ENCODE measurements around the gene SPDEF. TPM values are rescaled to one million over a fixed set of nuclear protein-coding genes. Genes with fewer than 3 reads are reported as not detected.

Gene SPDEF
- total and polyA plus RNA-seq, 4 donors = 2.6 to 11.8 (median 7.1) TPM

DNA sequence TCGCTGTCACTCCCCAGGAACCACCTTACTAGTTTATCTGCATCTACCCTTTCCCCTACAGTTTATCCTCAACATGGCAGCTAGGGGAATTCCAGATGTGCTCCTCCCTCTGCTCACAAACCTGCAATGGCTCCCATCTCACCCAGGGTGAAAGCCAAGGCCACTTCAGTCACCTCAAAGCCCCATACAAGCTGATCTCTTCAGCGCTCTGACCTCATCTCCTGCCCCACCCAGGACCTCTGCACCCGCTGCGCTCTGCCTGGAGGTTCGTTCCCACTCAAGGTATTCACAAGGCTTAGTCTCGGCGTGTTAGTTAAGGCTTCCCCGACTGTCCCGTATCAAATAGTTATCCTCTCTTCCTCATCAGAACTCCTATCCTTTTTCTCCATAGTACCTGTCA, 28.6 kb upstream of the SPDEF start:
- no peak overlapping the region for H3K4me3 ChIP-seq
- TF ChIP-seq, protein P1, sequence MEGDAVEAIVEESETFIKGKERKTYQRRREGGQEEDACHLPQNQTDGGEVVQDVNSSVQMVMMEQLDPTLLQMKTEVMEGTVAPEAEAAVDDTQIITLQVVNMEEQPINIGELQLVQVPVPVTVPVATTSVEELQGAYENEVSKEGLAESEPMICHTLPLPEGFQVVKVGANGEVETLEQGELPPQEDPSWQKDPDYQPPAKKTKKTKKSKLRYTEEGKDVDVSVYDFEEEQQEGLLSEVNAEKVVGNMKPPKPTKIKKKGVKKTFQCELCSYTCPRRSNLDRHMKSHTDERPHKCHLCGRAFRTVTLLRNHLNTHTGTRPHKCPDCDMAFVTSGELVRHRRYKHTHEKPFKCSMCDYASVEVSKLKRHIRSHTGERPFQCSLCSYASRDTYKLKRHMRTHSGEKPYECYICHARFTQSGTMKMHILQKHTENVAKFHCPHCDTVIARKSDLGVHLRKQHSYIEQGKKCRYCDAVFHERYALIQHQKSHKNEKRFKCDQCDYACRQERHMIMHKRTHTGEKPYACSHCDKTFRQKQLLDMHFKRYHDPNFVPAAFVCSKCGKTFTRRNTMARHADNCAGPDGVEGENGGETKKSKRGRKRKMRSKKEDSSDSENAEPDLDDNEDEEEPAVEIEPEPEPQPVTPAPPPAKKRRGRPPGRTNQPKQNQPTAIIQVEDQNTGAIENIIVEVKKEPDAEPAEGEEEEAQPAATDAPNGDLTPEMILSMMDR (IDR thresholded peaks at IDR 0.05; ENCODE audit: control extremely low read depth, extremely low read depth) = no peak
- no peak overlapping the region for H3K27ac ChIP-seq (ENCODE audit: low read depth in 1 of 2, low read length in 1 of 2)
- H3K36me3 ChIP-seq (ENCODE audit: control insufficient read depth in 4 of 4, insufficient read depth in 4 of 4, low read length in 4 of 4) = peaks cover 4 to 23% (median 6%) of the 10 kb centered on the region in 4 donors
- ATAC-seq (ENCODE audit: insufficient read depth, low FRiP score) = no peak
- no peaks in the 10 kb centered on the region for H3K9me3 ChIP-seq (ENCODE audit: control insufficient read depth in 4 of 4, insufficient read depth in 3 of 4, low read length in 3 of 4)
- H3K9ac ChIP-seq (ENCODE audit: insufficient read depth in 1 of 2, low read length in 2 of 2) = no peak overlapping the region
- peaks cover 0 to 31% (median 4%) of the 10 kb centered on the region in 5 donors for H3K4me1 ChIP-seq (ENCODE audit: control insufficient read depth in 5 of 5, insufficient read depth in 5 of 5, low read length in 5 of 5)
- no peaks in the 10 kb centered on the region for H3K27me3 ChIP-seq (ENCODE audit: control insufficient read depth in 3 of 3, insufficient read depth in 3 of 3, low read length in 2 of 3)
- WGBS, 2 donors = 96 to 97% methylated on average over 9 of the region's 9 CpGs
- no peak for DNase-seq

DNA sequence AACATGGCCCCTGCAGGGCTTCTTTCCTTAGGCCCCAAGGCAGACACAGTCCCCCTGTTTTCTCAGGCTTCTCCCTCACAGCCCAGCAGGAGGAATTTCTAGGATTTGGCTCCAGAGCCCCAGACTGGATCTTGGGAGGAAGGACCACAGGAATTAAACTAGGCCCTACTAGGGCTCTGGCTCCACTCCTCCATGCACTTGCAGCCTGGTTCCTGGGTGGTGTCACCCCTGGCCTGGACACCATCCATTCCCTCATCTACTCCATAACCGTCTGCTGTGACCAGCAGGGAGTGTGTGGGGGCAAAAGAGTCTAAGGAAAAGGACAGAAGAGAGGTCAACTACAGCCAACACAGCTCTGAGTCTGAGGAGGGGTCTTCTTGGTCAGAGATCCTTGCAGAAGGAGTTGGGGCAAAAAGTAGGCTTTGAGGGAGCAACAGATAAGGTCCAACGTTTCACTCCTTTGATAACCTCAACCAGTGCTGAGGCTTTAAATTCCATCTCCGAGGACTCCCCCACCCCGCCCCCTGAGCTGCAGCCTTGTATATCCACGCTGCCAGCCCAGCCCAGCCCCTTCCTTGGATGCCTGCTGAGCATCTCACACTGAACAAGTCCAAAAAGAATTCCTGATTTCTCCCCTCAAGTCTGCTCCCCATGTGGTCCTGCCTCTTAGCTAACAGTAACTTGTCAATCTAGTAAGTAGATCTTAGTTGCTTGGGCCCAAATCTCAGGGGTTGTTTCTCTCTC, 27.9 kb upstream of the SPDEF start:
- Histone ChIP-seq H3K4me1 (ENCODE audit: control insufficient read depth in 5 of 5, insufficient read depth in 5 of 5, low read length in 5 of 5) (peaks cover 0 to 31% (median 4%) of the 10 kb centered on the region in 5 donors), H3K36me3 (ENCODE audit: control insufficient read depth in 4 of 4, insufficient read depth in 4 of 4, low read length in 4 of 4) (peaks cover 0 to 21% (median under 1%) of the 10 kb centered on the region in 4 donors), H3K27ac (ENCODE audit: low read depth in 1 of 2, low read length in 1 of 2) (no peak overlapping the region), H3K9me3 (ENCODE audit: control insufficient read depth in 4 of 4, insufficient read depth in 3 of 4, low read length in 3 of 4) (no peaks in the 10 kb centered on the region), H3K9ac (ENCODE audit: insufficient read depth in 1 of 2, low read length in 2 of 2) (no peak overlapping the region), H3K4me3 (no peak overlapping the region), H3K27me3 (ENCODE audit: control insufficient read depth in 3 of 3, insufficient read depth in 3 of 3, low read length in 2 of 3) (no peaks in the 10 kb centered on the region)
- WGBS, 2 donors = 85 to 88% methylated on average over 5 of the region's 5 CpGs
- DNase-seq (no peak), ATAC-seq (ENCODE audit: insufficient read depth, low FRiP score) (no peak)
- TF ChIP-seq, protein P1 (IDR thresholded peaks at IDR 0.05; ENCODE audit: control extremely low read depth, extremely low read depth) = no peak

DNA sequence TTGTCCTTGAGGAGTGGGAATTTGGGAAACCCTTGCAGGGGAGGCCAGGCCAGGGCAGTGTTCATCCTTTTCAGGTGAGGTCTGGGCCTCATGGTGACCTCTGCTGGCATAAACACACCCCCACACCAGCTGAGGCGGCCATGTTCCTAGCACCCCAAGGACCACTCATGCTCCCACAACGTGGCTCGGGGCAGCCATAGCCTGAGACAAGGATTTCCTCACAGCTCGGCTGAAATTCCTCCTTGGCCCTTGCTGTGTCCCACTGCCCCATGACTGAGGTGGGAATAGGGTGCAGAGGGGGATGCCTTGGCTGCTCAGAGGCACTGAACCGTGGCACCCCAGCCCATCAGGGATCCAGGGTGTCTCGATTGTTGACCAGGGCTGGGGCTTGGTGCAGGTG, 27.3 kb upstream of the SPDEF start:
- WGBS, 2 donors = 94 to 96% methylated on average over 6 of the region's 6 CpGs
- TF ChIP-seq, protein P1 (IDR thresholded peaks at IDR 0.05; ENCODE audit: control extremely low read depth, extremely low read depth) = no peak
- no peaks in the 10 kb centered on the region for H3K27me3 ChIP-seq (ENCODE audit: control insufficient read depth in 3 of 3, insufficient read depth in 3 of 3, low read length in 2 of 3)
- H3K9me3 ChIP-seq (ENCODE audit: control insufficient read depth in 4 of 4, insufficient read depth in 3 of 4, low read length in 3 of 4) = no peaks in the 10 kb centered on the region
- peaks cover 0 to 17% (median 0%) of the 10 kb centered on the region in 4 donors for H3K36me3 ChIP-seq (ENCODE audit: control insufficient read depth in 4 of 4, insufficient read depth in 4 of 4, low read length in 4 of 4)
- no peak for ATAC-seq (ENCODE audit: insufficient read depth, low FRiP score)
- H3K4me3 ChIP-seq = no peak overlapping the region
- H3K9ac ChIP-seq (ENCODE audit: insufficient read depth in 1 of 2, low read length in 2 of 2) = no peak overlapping the region
- DNase-seq = no peak
- H3K4me1 ChIP-seq (ENCODE audit: control insufficient read depth in 5 of 5, insufficient read depth in 5 of 5, low read length in 5 of 5) = peaks cover 0 to 31% (median 4%) of the 10 kb centered on the region in 5 donors
- no peak overlapping the region for H3K27ac ChIP-seq (ENCODE audit: low read depth in 1 of 2, low read length in 1 of 2)
